ENCODE measurements around the gene MAB21L4. TPM values are rescaled to one million over a fixed set of nuclear protein-coding genes. Genes with fewer than 3 reads are reported as not detected.

MAB21L4 gene
- polyA plus RNA-seq, 2 donors = 181 to 254 TPM

DNA sequence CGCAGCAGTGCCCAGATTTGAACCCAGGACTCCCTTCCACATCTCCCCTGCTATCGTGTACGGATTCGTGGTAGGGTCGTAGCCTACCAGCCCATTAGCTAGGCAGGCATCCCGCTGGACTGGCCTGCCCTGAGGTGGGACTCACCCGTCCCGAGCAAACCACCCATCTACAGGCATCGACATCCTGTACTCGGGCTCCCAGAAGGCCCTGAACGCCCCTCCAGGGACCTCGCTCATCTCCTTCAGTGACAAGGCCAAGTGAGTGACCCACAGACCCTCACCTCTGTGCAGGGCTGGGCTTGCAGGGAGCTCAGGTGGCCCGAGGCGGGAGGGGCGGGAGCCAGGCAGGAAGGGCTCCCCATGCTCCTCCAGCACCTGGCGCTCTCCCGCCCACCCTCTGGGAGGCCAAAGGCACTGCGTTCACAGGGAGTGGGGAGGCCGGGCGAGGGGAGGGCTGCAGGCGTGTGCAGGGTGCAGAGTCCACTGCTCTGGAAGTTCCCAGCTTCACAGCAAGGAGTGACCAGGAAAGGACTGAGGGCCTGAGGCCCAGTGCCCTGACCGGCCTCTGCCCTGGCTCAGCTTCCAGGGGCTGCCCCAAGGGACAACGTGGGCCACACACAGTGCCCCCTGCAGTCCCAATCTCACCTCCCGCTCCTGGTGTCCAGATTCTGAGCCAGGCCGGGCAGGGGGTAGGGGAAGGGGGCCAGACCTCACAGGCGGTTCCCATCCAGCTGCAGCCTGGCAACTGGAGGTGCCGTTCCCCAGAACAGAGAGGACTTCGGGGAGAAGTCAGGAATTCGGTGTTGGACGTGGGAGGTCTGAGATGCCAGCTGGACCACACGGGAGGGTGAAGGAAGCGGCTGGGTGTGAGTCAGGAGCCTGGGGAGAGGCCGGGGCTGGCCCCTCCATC is 21.9 kb downstream of the MAB21L4 start:
- 72 to 77% methylated on average over 33 of the region's 33 CpGs for WGBS, 2 donors
- Histone ChIP-seq H3K36me3 (ENCODE audit: control insufficient read depth in 2 of 2, insufficient read depth in 2 of 2, low read length in 1 of 2) (no peaks in the 10 kb centered on the region), H3K27me3 (ENCODE audit: control insufficient read depth in 1 of 2, insufficient read depth in 2 of 2, low read length in 2 of 2) (no peaks in the 10 kb centered on the region), H3K9me3 (ENCODE audit: control insufficient read depth in 2 of 2, insufficient read depth in 1 of 2, low read depth in 1 of 2, low read length in 1 of 2) (peaks cover 0 to 3% of the 10 kb centered on the region in 2 donors), H3K4me1 (ENCODE audit: control insufficient read depth in 2 of 2, insufficient read depth in 2 of 2, low read length in 1 of 2) (no peaks in the 10 kb centered on the region), H3K4me3 (ENCODE audit: low read depth in 1 of 2, low read length in 2 of 2) (no peak overlapping the region), H3K27ac (ENCODE audit: low read depth in 2 of 2, low read length in 1 of 2) (no peak overlapping the region)

DNA sequence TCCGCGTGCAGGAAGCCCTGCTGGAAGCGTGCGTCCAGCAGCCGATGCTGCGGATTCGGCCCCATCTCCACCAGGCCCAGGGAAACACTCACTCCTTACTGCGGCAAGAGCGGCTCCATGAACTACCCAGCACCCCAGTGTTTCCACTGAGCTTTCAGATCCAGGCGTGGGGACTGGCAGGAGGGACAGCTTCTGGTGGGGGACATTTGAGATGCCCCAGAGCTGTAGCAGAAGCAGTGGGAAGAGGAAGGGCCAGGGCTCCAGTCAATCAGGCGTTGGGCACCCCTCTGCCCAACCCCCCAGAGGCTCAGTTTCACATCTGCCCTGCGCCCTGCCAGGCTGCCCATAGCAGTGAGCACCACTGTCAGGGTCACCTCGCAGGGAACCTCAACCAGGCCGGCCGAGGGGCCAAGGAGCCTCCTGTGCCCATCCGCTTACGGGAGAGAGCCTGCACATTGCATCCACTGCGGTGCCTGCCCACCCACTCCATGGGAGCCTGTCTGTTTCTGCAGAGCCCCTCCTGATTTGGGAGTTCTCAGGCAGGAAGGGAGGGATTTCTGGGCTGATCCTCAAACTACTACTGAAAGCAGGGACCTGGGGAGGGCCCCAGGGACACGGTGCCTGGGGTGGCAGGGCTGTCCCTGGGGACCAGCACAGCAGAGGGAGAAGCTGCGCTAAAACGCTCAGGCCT is 22.7 kb downstream of the MAB21L4 start:
- no peak overlapping the region for H3K4me3 ChIP-seq (ENCODE audit: low read depth in 1 of 2, low read length in 2 of 2)
- WGBS, 2 donors = 83 to 93% methylated on average over 21 of the region's 21 CpGs
- H3K36me3 ChIP-seq (ENCODE audit: control insufficient read depth in 2 of 2, insufficient read depth in 2 of 2, low read length in 1 of 2) = no peaks in the 10 kb centered on the region
- peaks cover 0 to 3% of the 10 kb centered on the region in 2 donors for H3K9me3 ChIP-seq (ENCODE audit: control insufficient read depth in 2 of 2, insufficient read depth in 1 of 2, low read depth in 1 of 2, low read length in 1 of 2)
- no peaks in the 10 kb centered on the region for H3K27me3 ChIP-seq (ENCODE audit: control insufficient read depth in 1 of 2, insufficient read depth in 2 of 2, low read length in 2 of 2)
- H3K4me1 ChIP-seq (ENCODE audit: control insufficient read depth in 2 of 2, insufficient read depth in 2 of 2, low read length in 1 of 2) = no peaks in the 10 kb centered on the region
- no peak overlapping the region for H3K27ac ChIP-seq (ENCODE audit: low read depth in 2 of 2, low read length in 1 of 2)

DNA sequence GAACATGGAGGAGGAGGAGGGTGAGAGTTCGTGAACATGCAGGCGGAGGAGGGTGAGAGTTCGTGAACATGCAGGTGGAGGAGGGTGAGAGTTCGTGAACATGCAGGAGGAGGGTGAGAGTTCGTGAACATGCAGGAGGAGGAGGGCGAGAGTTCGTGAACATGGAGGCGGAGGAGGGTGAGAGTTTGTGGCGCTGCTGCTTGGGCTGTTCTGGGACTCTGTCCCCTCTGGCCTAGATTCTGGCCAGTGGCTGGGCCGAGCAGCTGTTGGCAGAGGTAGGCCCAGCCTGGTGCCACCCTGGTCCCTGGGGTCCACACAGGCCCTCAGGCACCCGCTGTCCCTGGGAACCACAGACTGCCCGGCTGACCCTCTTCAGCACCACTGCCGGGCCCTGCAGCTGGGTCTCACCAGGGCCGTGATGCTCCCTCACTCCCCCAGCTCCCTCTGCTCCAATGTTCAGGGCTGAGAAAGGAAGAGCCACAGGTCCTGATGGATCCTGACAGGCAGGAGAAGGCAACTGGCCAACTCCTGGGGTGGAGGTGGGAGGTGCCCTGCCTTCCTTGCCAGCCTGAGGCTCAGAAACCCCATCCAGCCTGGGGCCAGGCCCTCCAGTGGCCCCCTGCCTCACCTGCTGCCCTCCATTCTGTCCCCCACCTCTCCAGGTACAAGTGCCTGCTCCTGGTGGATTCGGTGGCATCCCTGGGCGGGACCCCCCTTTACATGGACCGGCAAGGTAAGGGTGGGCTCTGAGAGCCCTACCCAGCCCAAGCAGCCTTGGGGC is 23.4 kb downstream of the MAB21L4 start:
- Histone ChIP-seq H3K36me3 (ENCODE audit: control insufficient read depth in 2 of 2, insufficient read depth in 2 of 2, low read length in 1 of 2) (no peaks in the 10 kb centered on the region), H3K27ac (ENCODE audit: low read depth in 2 of 2, low read length in 1 of 2) (no peak overlapping the region), H3K9me3 (ENCODE audit: control insufficient read depth in 2 of 2, insufficient read depth in 1 of 2, low read depth in 1 of 2, low read length in 1 of 2) (peaks cover 0 to 3% of the 10 kb centered on the region in 2 donors), H3K27me3 (ENCODE audit: control insufficient read depth in 1 of 2, insufficient read depth in 2 of 2, low read length in 2 of 2) (no peaks in the 10 kb centered on the region), H3K4me1 (ENCODE audit: control insufficient read depth in 2 of 2, insufficient read depth in 2 of 2, low read length in 1 of 2) (no peaks in the 10 kb centered on the region), H3K4me3 (ENCODE audit: low read depth in 1 of 2, low read length in 2 of 2) (no peak overlapping the region)
- 85 to 89% methylated on average over 16 to 17 of the region's 17 CpGs for WGBS, 2 donors

DNA sequence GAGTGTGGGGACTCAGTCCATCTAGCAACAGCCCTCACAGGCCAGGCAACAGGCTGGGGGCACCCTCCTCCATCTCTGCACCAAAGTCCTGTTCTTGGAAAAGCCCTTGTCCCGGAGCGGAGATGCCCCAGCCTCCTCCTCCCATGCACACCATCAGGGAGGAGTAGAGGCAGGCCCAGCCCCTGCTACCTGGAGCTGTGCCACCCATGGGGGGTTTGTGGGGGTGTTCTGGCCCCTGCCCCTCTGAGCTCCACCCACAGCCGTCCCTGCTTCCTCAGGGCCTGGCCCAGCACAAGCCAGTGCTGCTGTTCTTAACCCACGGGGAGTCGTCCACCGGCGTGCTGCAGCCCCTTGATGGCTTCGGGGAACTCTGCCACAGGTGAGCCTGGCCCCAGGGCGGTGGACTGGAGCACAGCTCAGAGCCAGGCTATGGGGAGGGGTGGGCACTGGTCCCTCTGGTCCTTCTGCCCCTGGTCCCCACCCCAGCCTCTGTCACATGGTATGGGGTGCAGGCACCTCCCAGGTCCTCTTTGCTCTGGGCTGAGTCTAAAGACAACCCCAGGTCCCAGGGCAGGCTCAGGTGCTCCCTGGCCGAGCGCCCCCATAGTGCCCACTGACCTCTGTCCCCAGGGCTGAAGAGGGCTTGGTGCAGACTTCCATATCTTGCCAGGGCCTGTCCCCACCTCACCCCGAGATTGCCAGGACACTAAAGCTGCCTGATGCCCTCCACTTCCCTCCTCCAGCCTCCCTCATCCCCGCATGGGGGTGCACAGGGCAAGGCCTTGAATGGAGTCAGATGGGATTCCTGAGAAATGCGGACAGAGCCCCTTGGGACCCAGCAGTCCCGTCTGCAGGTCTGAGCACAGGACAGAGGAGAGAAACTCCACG is 24.6 kb downstream of the MAB21L4 start:
- H3K9me3 ChIP-seq (ENCODE audit: control insufficient read depth in 2 of 2, insufficient read depth in 1 of 2, low read depth in 1 of 2, low read length in 1 of 2) = peaks cover 0 to 3% of the 10 kb centered on the region in 2 donors
- H3K27ac ChIP-seq (ENCODE audit: low read depth in 2 of 2, low read length in 1 of 2) = no peak overlapping the region
- H3K36me3 ChIP-seq (ENCODE audit: control insufficient read depth in 2 of 2, insufficient read depth in 2 of 2, low read length in 1 of 2) = no peaks in the 10 kb centered on the region
- H3K4me3 ChIP-seq (ENCODE audit: low read depth in 1 of 2, low read length in 2 of 2) = no peak overlapping the region
- H3K4me1 ChIP-seq (ENCODE audit: control insufficient read depth in 2 of 2, insufficient read depth in 2 of 2, low read length in 1 of 2) = no peaks in the 10 kb centered on the region
- 83 to 86% methylated on average over 16 of the region's 16 CpGs for WGBS, 2 donors
- H3K27me3 ChIP-seq (ENCODE audit: control insufficient read depth in 1 of 2, insufficient read depth in 2 of 2, low read length in 2 of 2) = no peaks in the 10 kb centered on the region

DNA sequence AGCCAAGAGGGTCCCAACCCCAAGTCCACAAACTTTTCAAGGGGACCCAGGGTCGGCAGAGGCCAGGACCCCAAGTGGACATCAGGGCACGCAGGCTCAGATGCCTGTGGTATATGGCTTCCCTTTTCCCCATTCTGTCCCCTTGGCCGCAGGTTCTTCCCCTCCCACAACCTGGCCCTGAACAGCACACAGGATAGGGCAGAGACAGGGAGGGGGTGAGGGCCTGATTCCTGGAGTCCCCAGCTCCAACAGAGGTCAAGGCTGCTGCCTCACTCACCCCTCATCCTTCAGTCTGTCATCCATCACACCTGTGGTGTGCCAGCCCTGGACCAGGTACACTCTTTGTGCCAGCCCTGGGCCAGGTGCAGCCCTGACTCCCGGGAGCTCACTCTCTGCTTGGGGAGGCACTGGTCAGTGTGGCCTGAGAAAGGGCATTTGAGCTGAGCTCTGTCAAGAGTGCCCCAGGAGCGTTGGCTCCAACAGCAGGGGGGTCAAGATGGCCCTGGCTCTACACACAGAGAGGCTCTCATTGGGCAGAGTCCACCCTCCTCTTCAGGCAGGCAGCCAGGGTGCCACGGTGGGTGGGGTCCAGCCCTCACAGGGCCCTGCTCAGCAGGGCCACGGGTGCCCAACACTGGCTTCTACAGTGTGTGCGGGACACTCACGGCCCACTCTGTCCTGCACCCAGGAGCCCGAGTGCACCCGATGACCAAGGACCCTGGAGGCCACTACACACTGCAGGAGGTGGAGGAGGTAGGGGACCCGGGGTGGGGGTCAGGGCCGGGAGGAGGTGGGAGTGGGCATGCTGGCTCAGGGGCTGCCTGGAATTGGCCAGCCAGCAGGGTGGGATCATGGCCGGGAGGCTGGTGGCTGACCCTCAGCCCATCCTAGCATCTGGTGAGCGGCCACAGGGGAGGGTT is 25.7 kb downstream of the MAB21L4 start:
- H3K27ac ChIP-seq (ENCODE audit: low read depth in 2 of 2, low read length in 1 of 2) = no peak overlapping the region
- no peaks in the 10 kb centered on the region for H3K36me3 ChIP-seq (ENCODE audit: control insufficient read depth in 2 of 2, insufficient read depth in 2 of 2, low read length in 1 of 2)
- 84 to 87% methylated on average over 15 of the region's 15 CpGs for WGBS, 2 donors
- no peaks in the 10 kb centered on the region for H3K4me1 ChIP-seq (ENCODE audit: control insufficient read depth in 2 of 2, insufficient read depth in 2 of 2, low read length in 1 of 2)
- H3K4me3 ChIP-seq (ENCODE audit: low read depth in 1 of 2, low read length in 2 of 2) = no peak overlapping the region
- H3K27me3 ChIP-seq (ENCODE audit: control insufficient read depth in 1 of 2, insufficient read depth in 2 of 2, low read length in 2 of 2) = no peaks in the 10 kb centered on the region
- peaks cover 0 to 3% of the 10 kb centered on the region in 2 donors for H3K9me3 ChIP-seq (ENCODE audit: control insufficient read depth in 2 of 2, insufficient read depth in 1 of 2, low read depth in 1 of 2, low read length in 1 of 2)

DNA sequence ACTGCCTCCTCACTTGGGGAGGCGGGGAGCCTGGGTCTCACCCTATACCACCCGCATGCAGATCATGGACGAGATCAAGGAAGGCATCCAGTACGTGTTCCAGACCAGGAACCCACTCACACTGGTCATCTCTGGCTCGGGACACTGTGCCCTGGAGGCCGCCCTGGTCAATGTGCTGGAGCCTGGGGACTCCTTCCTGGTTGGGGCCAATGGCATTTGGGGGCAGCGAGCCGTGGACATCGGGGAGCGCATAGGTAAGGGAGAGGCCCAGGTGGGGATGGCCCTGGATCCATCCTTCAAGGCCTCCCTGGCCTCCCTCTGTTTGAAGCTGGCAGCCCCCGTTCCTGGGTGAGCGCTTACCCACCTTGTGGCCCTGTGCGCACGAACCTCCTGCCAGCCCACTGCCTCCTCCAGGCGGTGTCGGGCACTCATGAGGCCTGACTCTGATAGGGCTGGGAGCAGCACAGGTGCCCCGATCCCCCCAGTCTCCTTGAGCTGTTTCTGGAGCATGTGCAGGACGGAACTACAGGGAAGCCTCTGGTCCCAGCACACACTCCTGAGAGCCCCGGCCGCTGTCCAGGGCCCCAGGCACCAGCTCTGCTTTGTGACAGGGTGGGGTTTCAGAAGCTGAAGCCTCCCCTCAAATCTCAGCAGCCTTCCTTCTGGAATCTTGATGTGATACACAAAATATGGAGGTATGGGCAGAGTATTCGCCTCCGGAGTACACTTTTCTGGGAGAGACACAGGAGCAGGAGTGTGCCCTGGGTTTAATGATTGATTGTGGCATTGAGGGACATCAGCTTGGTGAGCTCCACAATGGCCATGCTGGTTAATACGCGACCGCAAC is 26.6 kb downstream of the MAB21L4 start:
- H3K36me3 ChIP-seq (ENCODE audit: control insufficient read depth in 2 of 2, insufficient read depth in 2 of 2, low read length in 1 of 2) = no peaks in the 10 kb centered on the region
- 89 to 92% methylated on average over 25 of the region's 25 CpGs for WGBS, 2 donors
- no peaks in the 10 kb centered on the region for H3K4me1 ChIP-seq (ENCODE audit: control insufficient read depth in 2 of 2, insufficient read depth in 2 of 2, low read length in 1 of 2)
- H3K9me3 ChIP-seq (ENCODE audit: control insufficient read depth in 2 of 2, insufficient read depth in 1 of 2, low read depth in 1 of 2, low read length in 1 of 2) = peaks cover 0 to 3% of the 10 kb centered on the region in 2 donors
- no peak overlapping the region for H3K27ac ChIP-seq (ENCODE audit: low read depth in 2 of 2, low read length in 1 of 2)
- H3K27me3 ChIP-seq (ENCODE audit: control insufficient read depth in 1 of 2, insufficient read depth in 2 of 2, low read length in 2 of 2) = no peaks in the 10 kb centered on the region
- H3K4me3 ChIP-seq (ENCODE audit: low read depth in 1 of 2, low read length in 2 of 2) = no peak overlapping the region

DNA sequence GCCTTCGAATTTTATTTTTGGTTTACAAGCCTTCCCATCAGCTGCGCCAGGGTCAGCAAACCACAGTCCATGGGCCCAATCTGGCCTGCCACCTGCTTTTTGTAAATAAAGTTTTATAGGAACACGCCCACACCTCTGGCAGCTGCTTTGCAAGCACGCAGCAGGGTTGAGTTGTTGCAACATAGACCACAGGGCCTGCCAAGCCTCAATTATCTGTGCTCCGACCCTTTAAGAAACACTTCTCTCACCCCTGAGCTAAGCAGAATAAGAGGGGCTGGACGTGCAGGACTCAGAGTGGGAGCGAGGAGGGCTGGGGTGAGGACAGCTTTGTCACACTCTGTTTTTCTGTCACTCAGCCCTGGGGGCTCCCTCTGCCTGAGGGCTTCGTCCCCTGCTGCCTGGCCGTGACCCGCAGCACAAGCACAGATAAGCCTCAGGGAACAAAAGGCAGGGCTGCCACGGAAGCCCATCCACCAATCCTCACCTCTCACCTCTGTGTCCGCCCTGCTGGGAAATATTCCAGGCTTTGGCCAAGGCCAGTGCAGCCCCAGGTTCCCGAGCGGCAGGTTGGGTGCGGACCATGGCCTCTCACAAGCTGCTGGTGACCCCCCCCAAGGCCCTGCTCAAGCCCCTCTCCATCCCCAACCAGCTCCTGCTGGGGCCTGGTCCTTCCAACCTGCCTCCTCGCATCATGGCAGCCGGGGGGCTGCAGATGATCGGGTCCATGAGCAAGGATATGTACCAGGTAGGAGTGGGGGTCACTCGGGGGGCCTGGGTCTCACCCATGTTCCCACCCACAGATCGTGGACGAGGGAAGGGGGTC is 27.5 kb downstream of the MAB21L4 start, which contains the start of gene AGXT:
Gene AGXT, plus strand, starts transcription at position 539 of the 823 bp plus-strand sequence. Its CDS starts 42 bp downstream, at position 581.
- Histone ChIP-seq H3K4me1 (ENCODE audit: control insufficient read depth in 2 of 2, insufficient read depth in 2 of 2, low read length in 1 of 2) (no peaks in the 10 kb centered on the region), H3K4me3 (ENCODE audit: low read depth in 1 of 2, low read length in 2 of 2) (no peak within 1 kb of the TSS), H3K27me3 (ENCODE audit: control insufficient read depth in 1 of 2, insufficient read depth in 2 of 2, low read length in 2 of 2) (no peaks in the 10 kb centered on the region), H3K27ac (ENCODE audit: low read depth in 2 of 2, low read length in 1 of 2) (no peak within 1 kb of the TSS), H3K36me3 (ENCODE audit: control insufficient read depth in 2 of 2, insufficient read depth in 2 of 2, low read length in 1 of 2) (no peaks in the 10 kb centered on the region), H3K9me3 (ENCODE audit: control insufficient read depth in 2 of 2, insufficient read depth in 1 of 2, low read depth in 1 of 2, low read length in 1 of 2) (peaks cover 0 to 3% of the 10 kb centered on the region in 2 donors)
- WGBS, 2 donors = 77 to 83% methylated on average over 21 of the region's 21 CpGs

Data from esophagus (tissue), 2 donors.